Adipose tissue (tissue), 3 donors: ENCODE data around the gene CAST. TPM values are rescaled to one million over a fixed set of nuclear protein-coding genes. Genes with fewer than 3 reads are reported as not detected.
"Not testable (repeated sequence)": the region's sequence is repeated elsewhere in the genome, so short reads cannot be mapped to it uniquely, and the experiment has no call there.

Experiments used
- H3K27ac ChIP-seq: one replicate; pipeline ENCODE4 v1.5.1; 2013; ENCODE audit warnings: low read depth, low read length
- WGBS, 3 donors: extraction: QIAGEN DNeasy Blood & Tissue Kit; methylation state at CpG; one replicate each; pipeline ENCODE4 v1.1.7; 2013; 5-methylcytosine and 5-hydroxymethylcytosine counted together
- polyA plus RNA-seq, 3 donors: library from polyadenylated mRNA; stranded (reverse); fragments of 200-250 nt; gene quantifications; one replicate each; pipeline ENCODE4 v1.2.3, GENCODE V29; 2013
- donor health status: healthy with polysubstance abuse.
- donor health status: Bipolar disorder and iron deficiency.
- donor health status: healthy.

Gene CAST
- polyA plus RNA-seq, 3 donors = 45.3 to 178 (median 121) TPM

- WGBS, 3 donors = 81 to 85% (median 85%) methylated on average over 14 of the region's 14 CpGs
Measured at GRCh38 chr5:96785326-96786109, 123.3 kb downstream of the CAST start.

GRCh38 chr5:96788112-96788749 lies 126.1 kb downstream of the CAST start:
- H3K27ac ChIP-seq = no peak overlapping the region
- 81 to 92% (median 82%) methylated on average over 5 of the region's 5 CpGs for WGBS, 3 donors

More at GRCh38 chr5:96785326-96786109, 123.3 kb downstream of the CAST start:
- H3K27ac ChIP-seq = no peak overlapping the region

- H3K27ac ChIP-seq = no peak overlapping the region
Measured at GRCh38 chr5:96789794-96790330, 127.7 kb downstream of the CAST start.

- 60 to 66% (median 62%) methylated on average over 3 of the region's 3 CpGs for WGBS, 3 donors
Measured at GRCh38 chr5:96790961-96791504, 128.9 kb downstream of the CAST start.

GRCh38 chr5:96794757-96795156 lies 132.6 kb downstream of the CAST start:
- no peak overlapping the region for H3K27ac ChIP-seq
- WGBS, 3 donors = 91 to 95% (median 92%) methylated on average over 3 of the region's 3 CpGs

More at GRCh38 chr5:96790961-96791504, 128.9 kb downstream of the CAST start:
- no peak overlapping the region for H3K27ac ChIP-seq

GRCh38 chr5:96795626-96796025 lies 133.4 kb downstream of the CAST start:
- 79 to 97% (median 87%) methylated on average over 2 of the region's 2 CpGs for WGBS, 3 donors

GRCh38 chr5:96796434-96796833 lies 134.3 kb downstream of the CAST start:
- no peak overlapping the region for H3K27ac ChIP-seq
- WGBS, 3 donors = 71 to 93% (median 81%) methylated on average over 2 of the region's 2 CpGs

More at GRCh38 chr5:96795626-96796025, 133.4 kb downstream of the CAST start:
- H3K27ac ChIP-seq = no peak overlapping the region

GRCh38 chr5:96801718-96802117 lies 139.5 kb downstream of the CAST start:
- 77 to 95% (median 87%) methylated on average over 9 to 11 of the region's 11 CpGs for WGBS, 3 donors
- not testable (repeated sequence) for H3K27ac ChIP-seq

GRCh38 chr5:96807075-96807654 lies 145.0 kb downstream of the CAST start:
- peak overlapping the region; percentile 99 for H3K27ac ChIP-seq
- WGBS, 3 donors = 0% methylated on average over 30 to 37 of the region's 37 CpGs

GRCh38 chr5:96808541-96808828 lies 146.3 kb downstream of the CAST start:
- no peak overlapping the region for H3K27ac ChIP-seq
- 17 to 24% (median 18%) methylated on average over 2 of the region's 2 CpGs for WGBS, 3 donors

GRCh38 chr5:96808868-96809558 lies 146.8 kb downstream of the CAST start:
- WGBS, 3 donors = 83 to 91% (median 88%) methylated on average over 8 of the region's 8 CpGs
- no peak overlapping the region for H3K27ac ChIP-seq

- H3K27ac ChIP-seq = no peak overlapping the region
- WGBS, 3 donors = 92 to 98% (median 93%) methylated on average over 9 of the region's 9 CpGs
Measured at GRCh38 chr5:96809921-96810320, 147.7 kb downstream of the CAST start.

- no peak overlapping the region for H3K27ac ChIP-seq
Measured at GRCh38 chr5:96812851-96813250, 150.7 kb downstream of the CAST start.

GRCh38 chr5:96814041-96814440 lies 151.9 kb downstream of the CAST start:
- no peak overlapping the region for H3K27ac ChIP-seq
- WGBS, 3 donors = 73 to 92% (median 78%) methylated on average over 3 of the region's 3 CpGs

- WGBS, 3 donors = 39 to 73% (median 48%) methylated on average over 6 of the region's 6 CpGs
Measured at GRCh38 chr5:96816411-96816939, 154.3 kb downstream of the CAST start.

GRCh38 chr5:96816991-96817390 lies 154.8 kb downstream of the CAST start:
- 43 to 75% (median 65%) methylated on average over 1 of the region's 1 CpG for WGBS, 3 donors
- no peak overlapping the region for H3K27ac ChIP-seq

More at GRCh38 chr5:96816411-96816939, 154.3 kb downstream of the CAST start:
- no peak overlapping the region for H3K27ac ChIP-seq

- H3K27ac ChIP-seq = no peak overlapping the region
- WGBS, 3 donors = 61 to 69% (median 64%) methylated on average over 2 of the region's 2 CpGs
Measured at GRCh38 chr5:96817506-96817905, 155.3 kb downstream of the CAST start.

- WGBS, 3 donors = 80 to 94% (median 90%) methylated on average over 8 of the region's 8 CpGs
- H3K27ac ChIP-seq = no peak overlapping the region
Measured at GRCh38 chr5:96818125-96818788, 156.1 kb downstream of the CAST start.
